NCI-H1694 treated with DMSO at 0.1 percent for 48 hours (cell line): ENCODE measurements around the gene TMPRSS5.
"Not testable (repeated sequence)": the region's sequence is repeated elsewhere in the genome, so short reads cannot be mapped to it uniquely, and the experiment has no call there.

ENCODE experiments used
- DNase-seq: peaks from one replicate; lab custom pipeline; 2025; lab: John Stamatoyannopoulos, UW

The TMPRSS5 gene

GRCh38 chr11:113697111-113697510 lies 9.0 kb downstream of the TMPRSS5 start:
- DNase-seq = no peak

GRCh38 chr11:113695207-113695606 lies 10.9 kb downstream of the TMPRSS5 start:
- no peak for DNase-seq

GRCh38 chr11:113694390-113694789 lies 11.7 kb downstream of the TMPRSS5 start:
- DNase-seq = no peak

GRCh38 chr11:113693030-113693429 lies 13.1 kb downstream of the TMPRSS5 start:
- no peak for DNase-seq

- no peak for DNase-seq
Observed at GRCh38 chr11:113690619-113691569, 15.2 kb downstream of the TMPRSS5 start.

- DNase-seq = no peak
Observed at GRCh38 chr11:113689768-113690618, 16.1 kb downstream of the TMPRSS5 start.

GRCh38 chr11:113685654-113686359 lies 20.3 kb downstream of the TMPRSS5 start:
- no peak for DNase-seq

GRCh38 chr11:113684496-113684895 lies 21.6 kb downstream of the TMPRSS5 start:
- no peak for DNase-seq

- no peak for DNase-seq
Observed at GRCh38 chr11:113683481-113684046, 22.5 kb downstream of the TMPRSS5 start.

GRCh38 chr11:113681711-113682413 lies 24.2 kb downstream of the TMPRSS5 start:
- no peak for DNase-seq

GRCh38 chr11:113681282-113681681 lies 24.8 kb downstream of the TMPRSS5 start:
- no peak for DNase-seq

- DNase-seq = no peak
Observed at GRCh38 chr11:113677685-113678084, 28.4 kb downstream of the TMPRSS5 start.

- no peak for DNase-seq
Observed at GRCh38 chr11:113675565-113675964, 30.5 kb downstream of the TMPRSS5 start.

- DNase-seq = no peak
Observed at GRCh38 chr11:113675003-113675561, 31.0 kb downstream of the TMPRSS5 start.

GRCh38 chr11:113674397-113674685 lies 31.8 kb downstream of the TMPRSS5 start:
- DNase-seq = no peak

GRCh38 chr11:113673550-113674396 lies 32.3 kb downstream of the TMPRSS5 start:
- DNase-seq = no peak

- not testable (repeated sequence) for DNase-seq
Observed at GRCh38 chr11:113671914-113672313, 34.2 kb downstream of the TMPRSS5 start.

- DNase-seq = no peak
Observed at GRCh38 chr11:113670831-113671215, 35.3 kb downstream of the TMPRSS5 start.

GRCh38 chr11:113670149-113670830 lies 35.8 kb downstream of the TMPRSS5 start:
- DNase-seq = no peak

- no peak for DNase-seq
Observed at GRCh38 chr11:113668255-113668654, 37.9 kb downstream of the TMPRSS5 start.
